HFF-Myc (cell line): ENCODE data around the gene HNF4A.

Experiments used
- DNase-seq: peaks from one replicate; pipeline ENCODE4 v3.0.0-alpha.2; 2011; ENCODE audit warnings: low read depth; ENCODE audit errors: extremely low read depth
- H3K4me3 ChIP-seq: replicated peaks from 2 replicates; pipeline ENCODE4 v1.5.1; 2011; ENCODE audit warnings: low read depth, mild to moderate bottlenecking, control low read depth, low read length
- TF ChIP-seq, protein P1 (sequence below): IDR thresholded peaks from 2 replicates; pipeline ENCODE4 v1.5.1; 2012; ENCODE audit warnings: mild to moderate bottlenecking, low read depth, low read length, control low read depth; ENCODE audit errors: missing control alignments

Gene HNF4A

DNA sequence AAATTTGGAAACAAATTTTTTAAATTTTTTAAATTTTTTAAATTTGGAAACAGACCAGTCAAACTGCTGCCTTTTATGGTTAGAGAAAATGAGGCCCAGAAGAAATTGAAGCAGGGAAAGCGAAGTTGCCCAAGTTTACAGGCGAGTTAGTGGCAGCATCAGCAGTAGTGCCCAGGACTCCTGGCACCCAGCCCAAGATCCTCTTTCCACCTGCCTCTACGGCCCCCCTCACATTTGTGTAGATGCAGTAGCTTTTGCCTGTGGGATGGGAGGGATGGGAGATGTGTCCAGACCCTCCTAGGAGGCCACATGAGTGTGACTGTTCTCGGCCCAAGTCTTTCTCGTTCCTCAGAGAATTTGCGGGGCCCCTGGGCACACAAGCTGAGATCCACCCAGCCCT, 49.8 kb downstream of the HNF4A start:
- TF ChIP-seq, protein P1, sequence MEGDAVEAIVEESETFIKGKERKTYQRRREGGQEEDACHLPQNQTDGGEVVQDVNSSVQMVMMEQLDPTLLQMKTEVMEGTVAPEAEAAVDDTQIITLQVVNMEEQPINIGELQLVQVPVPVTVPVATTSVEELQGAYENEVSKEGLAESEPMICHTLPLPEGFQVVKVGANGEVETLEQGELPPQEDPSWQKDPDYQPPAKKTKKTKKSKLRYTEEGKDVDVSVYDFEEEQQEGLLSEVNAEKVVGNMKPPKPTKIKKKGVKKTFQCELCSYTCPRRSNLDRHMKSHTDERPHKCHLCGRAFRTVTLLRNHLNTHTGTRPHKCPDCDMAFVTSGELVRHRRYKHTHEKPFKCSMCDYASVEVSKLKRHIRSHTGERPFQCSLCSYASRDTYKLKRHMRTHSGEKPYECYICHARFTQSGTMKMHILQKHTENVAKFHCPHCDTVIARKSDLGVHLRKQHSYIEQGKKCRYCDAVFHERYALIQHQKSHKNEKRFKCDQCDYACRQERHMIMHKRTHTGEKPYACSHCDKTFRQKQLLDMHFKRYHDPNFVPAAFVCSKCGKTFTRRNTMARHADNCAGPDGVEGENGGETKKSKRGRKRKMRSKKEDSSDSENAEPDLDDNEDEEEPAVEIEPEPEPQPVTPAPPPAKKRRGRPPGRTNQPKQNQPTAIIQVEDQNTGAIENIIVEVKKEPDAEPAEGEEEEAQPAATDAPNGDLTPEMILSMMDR = no peak
- DNase-seq = no peak
- no peak overlapping the region for H3K4me3 ChIP-seq

DNA sequence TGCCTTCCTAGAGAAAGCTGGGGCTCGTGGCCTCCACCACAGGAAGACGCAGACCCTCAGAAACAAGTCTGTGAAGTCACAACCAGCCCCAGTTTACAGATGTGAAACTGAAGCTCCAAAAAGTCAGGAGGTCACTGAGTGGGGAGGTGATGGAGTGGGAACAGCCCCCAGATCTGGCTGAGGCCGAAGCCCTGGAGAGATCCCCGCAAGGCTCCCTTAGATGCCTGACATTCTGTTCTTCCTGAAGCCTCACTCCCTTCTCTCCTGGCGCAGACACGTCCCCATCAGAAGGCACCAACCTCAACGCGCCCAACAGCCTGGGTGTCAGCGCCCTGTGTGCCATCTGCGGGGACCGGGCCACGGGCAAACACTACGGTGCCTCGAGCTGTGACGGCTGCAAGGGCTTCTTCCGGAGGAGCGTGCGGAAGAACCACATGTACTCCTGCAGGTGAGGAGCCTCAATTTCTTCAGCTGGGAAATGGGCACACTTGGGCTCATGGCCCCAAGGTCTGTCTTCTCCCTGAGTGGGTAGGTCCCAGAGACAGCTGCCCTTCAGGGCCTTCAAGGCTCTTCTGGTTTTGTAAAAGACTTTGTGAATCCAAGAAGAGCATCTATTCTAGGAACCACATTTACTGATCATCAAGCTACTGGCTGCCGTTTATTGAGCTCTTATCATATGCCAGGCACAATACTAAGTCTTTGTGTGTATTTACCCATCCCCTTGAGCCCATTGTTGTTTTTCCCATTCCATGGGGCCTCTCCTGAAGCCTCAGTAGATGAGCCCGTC, 50.5 kb downstream of the HNF4A start:
- no peak overlapping the region for H3K4me3 ChIP-seq
- TF ChIP-seq, protein P1 = no peak
- DNase-seq = no peak

DNA sequence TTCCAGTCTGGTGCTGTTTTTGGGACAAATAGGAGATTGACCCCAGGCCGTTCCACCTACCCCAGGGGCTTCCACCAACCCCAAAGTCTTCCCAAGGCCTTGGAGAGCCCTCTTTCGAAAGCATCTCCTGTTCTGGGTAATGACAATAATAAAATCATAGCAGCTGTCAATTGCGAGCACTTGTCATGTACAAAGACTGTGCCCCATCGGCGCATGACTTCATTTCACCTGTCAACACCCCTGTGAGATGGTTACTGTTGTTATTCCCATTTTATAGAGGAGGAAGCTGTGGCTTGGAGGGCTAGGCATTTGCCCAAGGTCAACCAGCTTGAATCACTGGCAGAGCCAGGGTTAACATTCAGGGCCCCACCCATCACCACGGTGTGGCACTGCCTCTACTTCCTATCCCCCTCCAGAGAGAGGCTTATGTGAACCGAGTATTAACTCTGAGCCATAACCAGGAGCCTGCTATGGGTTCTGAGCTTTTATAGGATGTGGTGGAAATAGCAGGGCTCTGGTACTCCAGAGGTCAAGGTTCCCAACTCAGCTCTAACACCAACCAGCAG, 51.2 kb downstream of the HNF4A start:
- TF ChIP-seq, protein P1 = no peak
- no peak for DNase-seq

DNA sequence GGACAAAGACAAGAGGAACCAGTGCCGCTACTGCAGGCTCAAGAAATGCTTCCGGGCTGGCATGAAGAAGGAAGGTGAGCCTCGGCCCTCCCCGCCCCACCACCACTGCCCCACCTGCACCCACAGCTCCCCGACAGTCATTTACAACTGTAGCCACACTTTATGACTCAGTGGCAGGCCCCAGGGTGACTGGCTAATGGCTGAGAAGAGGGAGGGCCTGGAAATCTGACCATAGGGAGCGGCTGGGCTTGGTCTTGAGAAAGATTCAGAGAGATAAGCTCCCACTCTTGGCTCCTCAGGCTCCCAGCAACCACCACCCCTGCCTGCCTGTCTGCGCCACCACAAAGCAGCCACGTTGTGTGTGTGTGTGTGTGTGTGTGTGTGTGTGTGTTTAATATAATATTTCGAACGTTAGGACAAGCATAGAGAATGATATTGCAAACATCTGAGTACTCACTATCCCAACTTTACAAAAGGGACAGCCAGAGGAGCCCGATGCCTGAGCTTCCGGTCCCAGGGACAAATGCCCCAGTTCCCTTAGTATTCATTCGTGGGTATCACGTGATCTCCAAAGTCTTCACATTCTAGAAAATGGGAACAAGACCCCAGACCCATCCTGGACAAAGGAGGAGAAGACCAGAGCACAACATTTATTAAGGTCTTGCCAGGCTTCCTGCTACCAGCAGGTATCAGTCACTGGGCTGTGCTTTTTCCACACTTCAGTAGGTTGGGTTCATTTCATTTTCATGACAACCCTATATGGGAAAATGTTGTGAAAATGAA, 52.1 kb downstream of the HNF4A start:
- no peak for DNase-seq
- TF ChIP-seq, protein P1 = no peak
- H3K4me3 ChIP-seq = no peak overlapping the region

More for the DNA sequence above, 51.2 kb downstream of the HNF4A start:
- H3K4me3 ChIP-seq = no peak overlapping the region

GRCh38 chr20:44409132-44409600, 53.7 kb downstream of the HNF4A start:
- H3K4me3 ChIP-seq = no peak overlapping the region
- no peak for DNase-seq
- TF ChIP-seq, protein P1 = no peak

DNA sequence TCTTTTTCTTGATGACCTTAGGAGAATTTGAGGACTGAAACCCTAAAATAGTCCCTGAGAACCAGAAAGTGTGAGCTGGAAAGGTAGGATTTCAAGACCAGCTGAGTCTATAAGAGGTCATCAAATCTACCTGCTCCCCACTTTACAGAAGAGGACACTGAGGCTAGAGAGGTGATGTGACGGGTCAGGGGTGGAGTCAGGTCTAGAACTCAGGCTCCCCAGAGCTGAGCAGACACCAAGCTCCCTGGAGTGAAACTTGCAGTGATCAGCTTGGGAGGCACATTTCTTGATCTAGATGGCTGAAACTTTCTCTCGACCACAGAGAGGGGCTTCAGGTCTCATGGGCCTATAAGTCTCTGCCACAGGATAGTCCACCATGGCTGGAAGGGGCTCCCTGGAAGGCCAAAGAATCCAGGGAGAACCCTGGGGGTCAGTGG, 55.1 kb downstream of the HNF4A start:
- no peak overlapping the region for H3K4me3 ChIP-seq
- TF ChIP-seq, protein P1 = no peak
- DNase-seq = no peak
